Measurements from ENCODE around the gene DAB2IP.

DAB2IP gene

GRCh38 chr9:121771851-121772599 lies 120.6 kb downstream of the DAB2IP start:
- Histone ChIP-seq H3K4me2 (ENCODE audit: low read length) (no peak overlapping the region), H3K27me3 (ENCODE audit: insufficient read depth, low read length) (no peaks in the 10 kb centered on the region), H3K36me3 (ENCODE audit: insufficient read depth, low read length) (peaks cover 80% of the 10 kb centered on the region), H2AFZ (ENCODE audit: low read length) (no peak overlapping the region), H4K20me1 (ENCODE audit: insufficient read depth, low read length) (no peaks in the 10 kb centered on the region), H3F3A (ENCODE audit: insufficient read depth, low read length) (no peaks in the 10 kb centered on the region), H3K4me1 (ENCODE audit: insufficient read depth, low read length, severe bottlenecking) (no peaks in the 10 kb centered on the region), H3K9ac (ENCODE audit: low read length) (no peak overlapping the region), H3K4me3 (ENCODE audit: low read depth, low read length, poor library complexity, severe bottlenecking) (no peak overlapping the region), H3K9me3 (ENCODE audit: low read length) (no peaks in the 10 kb centered on the region), H3K9me2 (ENCODE audit: low read depth, low read length) (no peaks in the 10 kb centered on the region), H3K79me2 (ENCODE audit: insufficient read depth, low read length) (no peaks in the 10 kb centered on the region), H3K27ac (ENCODE audit: low read depth, low read length, poor library complexity, severe bottlenecking) (no peak overlapping the region)
- no peak for TF ChIP-seq CTCF (IDR thresholded peaks at IDR 0.05; ENCODE audit: low read length)
- TF ChIP-seq EZH2 (IDR thresholded peaks at IDR 0.05; ENCODE audit: borderline replicate concordance, low read length) = no peak

- Histone ChIP-seq H3K4me3 (ENCODE audit: low read depth, low read length, poor library complexity, severe bottlenecking) (no peak overlapping the region), H4K20me1 (ENCODE audit: insufficient read depth, low read length) (no peaks in the 10 kb centered on the region), H3K9me2 (ENCODE audit: low read depth, low read length) (no peaks in the 10 kb centered on the region), H3K9ac (ENCODE audit: low read length) (no peak overlapping the region), H2AFZ (ENCODE audit: low read length) (no peak overlapping the region), H3K27ac (ENCODE audit: low read depth, low read length, poor library complexity, severe bottlenecking) (no peak overlapping the region), H3K4me2 (ENCODE audit: low read length) (no peak overlapping the region), H3K9me3 (ENCODE audit: low read length) (0 out of 2 replicates have a peak, but pooled peaks cover 2% of the 10 kb centered on the region), H3F3A (ENCODE audit: insufficient read depth, low read length) (no peaks in the 10 kb centered on the region), H3K79me2 (ENCODE audit: insufficient read depth, low read length) (no peaks in the 10 kb centered on the region), H3K27me3 (ENCODE audit: insufficient read depth, low read length) (no peaks in the 10 kb centered on the region), H3K4me1 (ENCODE audit: insufficient read depth, low read length, severe bottlenecking) (no peaks in the 10 kb centered on the region), H3K36me3 (ENCODE audit: insufficient read depth, low read length) (peaks cover 81% of the 10 kb centered on the region)
- TF ChIP-seq EZH2 (IDR thresholded peaks at IDR 0.05; ENCODE audit: borderline replicate concordance, low read length) = no peak
- TF ChIP-seq CTCF (IDR thresholded peaks at IDR 0.05; ENCODE audit: low read length) = no peak
These were observed 121.3 kb downstream of the DAB2IP start for GRCh38 chr9:121772600-121773285.

GRCh38 chr9:121773286-121773953 lies 122.0 kb downstream of the DAB2IP start:
- 0 out of 2 replicates have a peak, but pooled peaks cover 2% of the 10 kb centered on the region for H3K9me3 ChIP-seq (ENCODE audit: low read length)
- peaks cover 83% of the 10 kb centered on the region for H3K36me3 ChIP-seq (ENCODE audit: insufficient read depth, low read length)
- no peak overlapping the region for H3K4me3 ChIP-seq (ENCODE audit: low read depth, low read length, poor library complexity, severe bottlenecking)
- H3K4me1 ChIP-seq (ENCODE audit: insufficient read depth, low read length, severe bottlenecking) = no peaks in the 10 kb centered on the region
- TF ChIP-seq EZH2 (IDR thresholded peaks at IDR 0.05; ENCODE audit: borderline replicate concordance, low read length) (no peak), CTCF (IDR thresholded peaks at IDR 0.05; ENCODE audit: low read length) (no peak)
- no peaks in the 10 kb centered on the region for H3F3A ChIP-seq (ENCODE audit: insufficient read depth, low read length)
- no peak overlapping the region for H3K27ac ChIP-seq (ENCODE audit: low read depth, low read length, poor library complexity, severe bottlenecking)
- H4K20me1 ChIP-seq (ENCODE audit: insufficient read depth, low read length) = no peaks in the 10 kb centered on the region
- H3K79me2 ChIP-seq (ENCODE audit: insufficient read depth, low read length) = no peaks in the 10 kb centered on the region
- no peak overlapping the region for H2AFZ ChIP-seq (ENCODE audit: low read length)
- H3K9me2 ChIP-seq (ENCODE audit: low read depth, low read length) = no peaks in the 10 kb centered on the region
- no peaks in the 10 kb centered on the region for H3K27me3 ChIP-seq (ENCODE audit: insufficient read depth, low read length)
- H3K4me2 ChIP-seq (ENCODE audit: low read length) = no peak overlapping the region
- H3K9ac ChIP-seq (ENCODE audit: low read length) = no peak overlapping the region

All from OCI-LY1 (cell line).